ENCODE measurements around the gene CLDN6.

CLDN6 gene

GRCh38 chr16:3022684-3023414, 4.9 kb upstream of the CLDN6 start:
- peak overlapping the region; percentile 82 for H3K4me3 ChIP-seq (replicated peaks; ENCODE audit: low read depth, low read length)
- no peaks in the 10 kb centered on the region for H3K27me3 ChIP-seq (replicated peaks; ENCODE audit: control insufficient read depth, insufficient read depth, low read length)
- no peak for DNase-seq (ENCODE audit: extremely low read depth, insufficient read length)
- peaks cover 15% of the 10 kb centered on the region for H3K36me3 ChIP-seq (ENCODE audit: control insufficient read depth, insufficient read depth, low read length)
- TF ChIP-seq CTCF (IDR thresholded peaks at IDR 0.05; ENCODE audit: insufficient read depth, low read length, poor library complexity, severe bottlenecking): no peak

GRCh38 chr16:3022208-3022683, 4.3 kb upstream of the CLDN6 start:
- no peak for DNase-seq (ENCODE audit: extremely low read depth, insufficient read length)
- TF ChIP-seq CTCF (IDR thresholded peaks at IDR 0.05; ENCODE audit: insufficient read depth, low read length, poor library complexity, severe bottlenecking): no peak
- H3K36me3 ChIP-seq (ENCODE audit: control insufficient read depth, insufficient read depth, low read length): peaks cover 14% of the 10 kb centered on the region
- H3K4me3 ChIP-seq (replicated peaks; ENCODE audit: low read depth, low read length): no peak overlapping the region
- H3K27me3 ChIP-seq (replicated peaks; ENCODE audit: control insufficient read depth, insufficient read depth, low read length): no peaks in the 10 kb centered on the region

GRCh38 chr16:3021449-3022207, 3.6 kb upstream of the CLDN6 start:
- peak; percentile 79 for DNase-seq (ENCODE audit: extremely low read depth, insufficient read length)
- Histone ChIP-seq H3K4me3 (replicated peaks; ENCODE audit: low read depth, low read length) (peak overlapping the region; percentile 56), H3K27me3 (replicated peaks; ENCODE audit: control insufficient read depth, insufficient read depth, low read length) (no peaks in the 10 kb centered on the region; the same call in 1 of the 2 replicates), H3K36me3 (ENCODE audit: control insufficient read depth, insufficient read depth, low read length) (peaks cover 8% of the 10 kb centered on the region)
- peak; percentile 50 for TF ChIP-seq CTCF (IDR thresholded peaks at IDR 0.05; ENCODE audit: insufficient read depth, low read length, poor library complexity, severe bottlenecking)

GRCh38 chr16:3020604-3021448, 2.8 kb upstream of the CLDN6 start:
- no peak for DNase-seq (ENCODE audit: extremely low read depth, insufficient read length)
- Histone ChIP-seq H3K36me3 (ENCODE audit: control insufficient read depth, insufficient read depth, low read length) (no peaks in the 10 kb centered on the region; the same call in none of the 2 replicates), H3K4me3 (replicated peaks; ENCODE audit: low read depth, low read length) (peak overlapping the region; percentile 56), H3K27me3 (replicated peaks; ENCODE audit: control insufficient read depth, insufficient read depth, low read length) (no peaks in the 10 kb centered on the region; the same call in 1 of the 2 replicates)
- no peak for TF ChIP-seq CTCF (IDR thresholded peaks at IDR 0.05; ENCODE audit: insufficient read depth, low read length, poor library complexity, severe bottlenecking)

GRCh38 chr16:3020247-3020603, 2.2 kb upstream of the CLDN6 start, which contains the start of gene TNFRSF12A:
TSS of gene TNFRSF12A (plus strand) at chr16:3020368. CDS start at chr16:3020398, 30 bp downstream.
- peak; percentile 84 for DNase-seq (ENCODE audit: extremely low read depth, insufficient read length)
- Histone ChIP-seq H3K27me3 (replicated peaks; ENCODE audit: control insufficient read depth, insufficient read depth, low read length) (no peaks in the 10 kb centered on the region; the same call in 1 of the 2 replicates), H3K36me3 (ENCODE audit: control insufficient read depth, insufficient read depth, low read length) (no peaks in the 10 kb centered on the region), H3K4me3 (replicated peaks; ENCODE audit: low read depth, low read length) (peak within 1 kb of the TSS; percentile 58)
- TF ChIP-seq CTCF (IDR thresholded peaks at IDR 0.05; ENCODE audit: insufficient read depth, low read length, poor library complexity, severe bottlenecking): no peak

Data from GM06990 (cell line).